Measurements from ENCODE around the gene URI1.
"Not testable (repeated sequence)": the region's sequence is repeated elsewhere in the genome, so short reads cannot be mapped to it uniquely, and the experiment has no call there.

Gene URI1

GRCh38 chr19:29942404-29943261 lies 594 bp downstream of the URI1 start:
- peak overlapping the region; percentile 80 for H3K4me3 ChIP-seq (ENCODE audit: low read depth, low read length)

GRCh38 chr19:29943615-29944014 lies 1.6 kb downstream of the URI1 start:
- H3K4me3 ChIP-seq (ENCODE audit: low read depth, low read length) = no peak overlapping the region

- no peak overlapping the region for H3K4me3 ChIP-seq (ENCODE audit: low read depth, low read length)
Measured at GRCh38 chr19:29944390-29945012, 2.5 kb downstream of the URI1 start.

- no peak overlapping the region for H3K4me3 ChIP-seq (ENCODE audit: low read depth, low read length)
Measured at GRCh38 chr19:29945017-29945416, 3.0 kb downstream of the URI1 start.

GRCh38 chr19:29945433-29945832 lies 3.4 kb downstream of the URI1 start:
- H3K4me3 ChIP-seq (ENCODE audit: low read depth, low read length) = no peak overlapping the region

GRCh38 chr19:29946645-29947044 lies 4.6 kb downstream of the URI1 start:
- no peak overlapping the region for H3K4me3 ChIP-seq (ENCODE audit: low read depth, low read length)

- no peak overlapping the region for H3K4me3 ChIP-seq (ENCODE audit: low read depth, low read length)
Measured at GRCh38 chr19:29947871-29948270, 5.8 kb downstream of the URI1 start.

- not testable (repeated sequence) for H3K4me3 ChIP-seq (ENCODE audit: low read depth, low read length)
Measured at GRCh38 chr19:29948759-29949470, 6.9 kb downstream of the URI1 start.

- H3K4me3 ChIP-seq (ENCODE audit: low read depth, low read length) = no peak overlapping the region
Measured at GRCh38 chr19:29952177-29952576, 10.1 kb downstream of the URI1 start.

- no peak overlapping the region for H3K4me3 ChIP-seq (ENCODE audit: low read depth, low read length)
Measured at GRCh38 chr19:29952646-29953045, 10.6 kb downstream of the URI1 start.

GRCh38 chr19:29953352-29954247 lies 11.6 kb downstream of the URI1 start:
- no peak overlapping the region for H3K4me3 ChIP-seq (ENCODE audit: low read depth, low read length)

GRCh38 chr19:29956855-29957254 lies 14.8 kb downstream of the URI1 start:
- H3K4me3 ChIP-seq (ENCODE audit: low read depth, low read length) = no peak overlapping the region

GRCh38 chr19:29961311-29961710 lies 19.3 kb downstream of the URI1 start:
- no peak overlapping the region for H3K4me3 ChIP-seq (ENCODE audit: low read depth, low read length)

GRCh38 chr19:29962793-29963192 lies 20.8 kb downstream of the URI1 start:
- no peak overlapping the region for H3K4me3 ChIP-seq (ENCODE audit: low read depth, low read length)

GRCh38 chr19:29963576-29963975 lies 21.5 kb downstream of the URI1 start:
- H3K4me3 ChIP-seq (ENCODE audit: low read depth, low read length) = no peak overlapping the region

- no peak overlapping the region for H3K4me3 ChIP-seq (ENCODE audit: low read depth, low read length)
Measured at GRCh38 chr19:29964171-29964570, 22.1 kb downstream of the URI1 start.

GRCh38 chr19:29965492-29965891 lies 23.5 kb downstream of the URI1 start:
- H3K4me3 ChIP-seq (ENCODE audit: low read depth, low read length) = no peak overlapping the region

GRCh38 chr19:29966142-29966541 lies 24.1 kb downstream of the URI1 start:
- not testable (repeated sequence) for H3K4me3 ChIP-seq (ENCODE audit: low read depth, low read length)

GRCh38 chr19:29966588-29967249 lies 24.7 kb downstream of the URI1 start:
- H3K4me3 ChIP-seq (ENCODE audit: low read depth, low read length) = no peak overlapping the region

- H3K4me3 ChIP-seq (ENCODE audit: low read depth, low read length) = no peak overlapping the region
Measured at GRCh38 chr19:29967623-29968022, 25.6 kb downstream of the URI1 start.

Measured in iPS-11a (cell line).